NCI-H1092 treated with DMSO at 0.1 percent for 48 hours (cell line): ENCODE data around the gene WDR55.
"Not testable (repeated sequence)": the region's sequence is repeated elsewhere in the genome, so short reads cannot be mapped to it uniquely, and the experiment has no call there.

Experiments
- DNase-seq: peaks from one replicate; lab custom pipeline; 2025; lab: John Stamatoyannopoulos, UW

Gene WDR55

DNA sequence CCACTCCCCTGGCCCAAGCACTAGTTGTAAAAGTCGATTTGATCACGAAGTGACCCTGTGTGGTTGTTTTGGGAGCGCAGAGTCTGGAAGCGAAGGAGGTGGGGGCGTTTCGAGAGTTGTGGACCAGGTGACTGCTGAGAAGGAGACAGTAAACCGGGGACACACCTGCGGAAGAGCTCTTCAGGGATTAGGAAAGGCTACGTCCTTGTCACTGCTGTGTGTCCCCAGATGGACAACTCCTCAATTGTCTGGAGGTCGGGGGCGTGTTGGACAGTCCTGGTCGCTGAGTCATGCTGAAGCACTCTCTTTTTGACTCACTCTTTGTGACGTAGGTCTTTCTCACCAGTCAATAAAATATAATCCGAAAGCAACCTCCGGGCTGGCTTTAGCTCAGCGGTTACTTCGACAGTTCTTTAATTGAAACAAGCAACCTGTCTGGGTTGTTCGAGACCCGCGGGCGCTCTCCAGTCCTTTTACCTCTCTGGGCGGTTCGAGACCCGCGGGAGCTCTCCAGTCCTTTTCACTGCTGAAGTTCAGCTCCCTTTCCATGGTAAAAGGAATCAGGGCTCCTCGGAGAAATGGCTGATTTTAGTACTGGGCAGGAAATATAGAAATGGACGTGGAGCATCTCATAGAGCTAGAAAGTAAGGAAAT lies 46.3 kb downstream of the WDR55 start:
- peak; percentile 39 for DNase-seq

DNA sequence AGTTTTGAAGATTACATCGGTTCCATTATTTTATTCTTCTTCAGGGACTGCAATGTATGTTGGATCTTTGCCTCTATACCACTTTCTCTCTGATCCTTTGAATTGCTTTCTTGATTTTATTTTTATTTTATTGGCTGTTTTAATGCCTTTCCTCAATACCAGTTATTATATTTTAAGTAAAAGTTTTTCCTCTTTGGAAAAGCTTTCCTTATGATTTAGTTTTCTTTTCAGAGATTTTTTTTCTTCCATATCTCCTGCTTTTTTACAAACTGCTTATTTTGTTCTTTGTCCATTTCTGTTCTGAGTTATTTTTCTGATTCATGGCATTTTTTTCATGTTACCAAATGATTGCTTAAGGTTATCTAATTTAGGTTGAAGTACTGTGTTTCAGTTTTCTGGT lies 47.1 kb downstream of the WDR55 start:
- no peak for DNase-seq

DNA sequence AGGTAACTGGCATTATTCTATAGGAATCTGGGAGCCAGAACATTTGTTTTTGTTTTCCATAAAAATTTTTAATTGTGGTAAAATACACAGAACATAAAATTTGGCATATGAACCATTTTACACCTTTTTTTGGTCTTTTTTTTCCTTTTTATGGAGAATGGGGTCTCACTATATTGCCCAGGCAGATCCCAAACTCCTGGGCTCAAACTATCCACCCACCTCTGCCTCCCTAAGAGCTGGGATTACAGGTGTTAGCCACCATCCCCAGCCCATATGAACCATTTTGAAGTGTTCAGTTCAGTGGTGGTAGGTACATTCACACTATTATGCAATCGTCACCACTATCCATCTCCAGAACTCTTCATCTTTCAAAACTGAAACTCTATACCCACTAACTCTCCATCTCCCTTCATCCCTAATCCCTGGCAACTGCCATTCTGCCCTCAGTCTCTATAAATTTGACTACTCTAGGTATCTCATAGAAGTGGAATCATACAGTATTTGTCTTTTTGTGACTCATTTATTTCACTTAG lies 48.9 kb downstream of the WDR55 start:
- no peak for DNase-seq

- DNase-seq, result not testable (repeated sequence)
Measured at GRCh38 chr5:140716238-140716637, 51.5 kb downstream of the WDR55 start.

DNA sequence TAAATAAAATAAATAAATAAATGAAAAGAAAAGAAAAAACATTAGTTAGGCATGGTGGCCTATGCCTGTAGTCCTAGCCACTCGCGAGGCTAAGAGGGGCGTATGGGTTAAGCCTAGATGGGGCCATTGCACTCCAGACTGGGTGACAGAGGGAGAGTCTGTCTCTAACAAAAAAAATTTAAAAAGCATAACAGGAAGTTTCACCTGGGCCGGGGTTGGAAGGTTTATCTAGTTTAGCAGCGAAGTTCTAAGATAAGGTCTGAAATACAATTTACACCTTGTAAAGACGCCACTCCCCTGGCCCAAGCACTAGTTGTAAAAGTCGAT lies 53.5 kb downstream of the WDR55 start:
- no peak for DNase-seq

DNA sequence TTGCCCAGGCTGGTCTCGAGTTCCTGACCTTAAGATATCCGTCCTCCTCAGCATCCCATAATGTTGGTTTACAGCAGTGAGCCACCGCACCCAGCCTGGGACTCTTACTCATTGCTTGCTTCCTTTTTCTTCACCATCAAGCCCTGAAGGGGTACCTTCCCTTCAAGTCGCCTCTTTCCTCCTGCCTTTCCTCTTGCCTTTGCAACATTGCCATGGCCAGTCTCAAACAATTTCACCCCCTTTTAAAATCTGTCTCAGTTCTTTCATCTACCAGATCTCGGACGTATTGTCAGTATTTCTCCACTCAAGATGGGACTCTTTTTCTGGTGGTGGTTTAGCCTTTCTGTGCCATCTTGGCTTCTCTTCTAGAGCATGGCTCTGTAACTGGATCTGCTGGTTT lies 56.0 kb downstream of the WDR55 start:
- DNase-seq, result not testable (repeated sequence)

GRCh38 chr5:140721395-140721794 lies 56.7 kb downstream of the WDR55 start:
- DNase-seq, result not testable (repeated sequence)
